Caco-2 (cell line): ENCODE measurements around the gene SPSB3. TPM values are rescaled to one million over a fixed set of nuclear protein-coding genes. Genes with fewer than 3 reads are reported as not detected.

ENCODE experiments used
- BruUV-seq: library from RNA; stranded (reverse); fragments of 400-500 nt; replicated peaks from 2 replicates; lab custom pipeline; 2021; lab: Mats Ljungman, UMichigan
- CTCF ChIA-PET: fragments of 300-600 bp; sonication (Branson Sonifier 250); formaldehyde crosslinking; loops from one replicate; lab custom pipeline; 2022; ENCODE audit warnings: antibody characterized with exemption; lab: Charles Lee
- POLR2A ChIA-PET: fragments of 300-600 bp; sonication (Branson Sonifier 250); formaldehyde crosslinking; loops from one replicate; lab custom pipeline; 2022; ENCODE audit warnings: antibody characterized with exemption; lab: Charles Lee
- DNase-seq, 2 experiments: peaks; one replicate each; pipeline versions ENCODE4 v3.0.0 to v3.0.0-alpha.2; 2020 to 2022
- H3K27me3 ChIP-seq: replicated peaks from 2 replicates; pipeline ENCODE4 v1.6.0; 2011; ENCODE audit warnings: low read length; ENCODE audit not compliant: control insufficient read depth, insufficient read depth
- H3K36me3 ChIP-seq: 2 replicates; pipeline ENCODE4 v1.5.1; 2011; ENCODE audit warnings: low read length; ENCODE audit not compliant: control insufficient read depth, insufficient read depth
- H3K4me1 ChIP-seq: fragments of 250-450 bp; sonication (Bioruptor Pico); 2 replicates; pipeline ENCODE4 v1.5.1; 2020; ENCODE audit warnings: mild to moderate bottlenecking
- H3K4me3 ChIP-seq: 2 replicates; pipeline ENCODE4 v1.5.1; 2011; ENCODE audit warnings: low read depth, mild to moderate bottlenecking, control low read depth, low read length
- H3K9me3 ChIP-seq: fragments of 250-450 bp; sonication (Bioruptor Pico); 2 replicates; pipeline ENCODE4 v1.5.1; 2020; ENCODE audit warnings: mild to moderate bottlenecking, moderate library complexity
- H3K27ac Mint-ChIP-seq: one replicate; pipeline ENCODE4 v1.8.0; 2022; ENCODE audit warnings: mixed read lengths; ENCODE audit not compliant: unreplicated experiment
- H3K27me3 Mint-ChIP-seq: one replicate; pipeline ENCODE4 v1.8.0; 2022; ENCODE audit warnings: mixed read lengths; ENCODE audit not compliant: insufficient read depth, unreplicated experiment
- H3K36me3 Mint-ChIP-seq: one replicate; pipeline ENCODE4 v1.8.0; 2022; ENCODE audit warnings: mild to moderate bottlenecking, mixed read lengths; ENCODE audit not compliant: insufficient read depth, unreplicated experiment
- H3K4me1 Mint-ChIP-seq: one replicate; pipeline ENCODE4 v1.8.0; 2022; ENCODE audit warnings: low read depth, mixed read lengths; ENCODE audit not compliant: unreplicated experiment
- H3K4me3 Mint-ChIP-seq: one replicate; pipeline ENCODE4 v1.8.0; 2022; ENCODE audit warnings: mild to moderate bottlenecking, moderate library complexity, mixed read lengths; ENCODE audit not compliant: unreplicated experiment
- H3K9me3 Mint-ChIP-seq: one replicate; pipeline ENCODE4 v1.8.0; 2022; ENCODE audit warnings: mixed read lengths; ENCODE audit not compliant: unreplicated experiment
- intact Hi-C: fragments of 100-400 bp; cut with micrococcal nuclease; formaldehyde crosslinking; loops from one replicate; pipeline ENCODE4 v1.10.0; 2022; ENCODE audit not compliant: unreplicated experiment
- total RNA-seq: library from RNA; stranded (reverse); gene quantifications from 2 replicates; pipeline ENCODE4 v1.2.3, GENCODE V29; 2022
- TF ChIP-seq, protein P1 (sequence below), 2 experiments: fragments of 200-600 bp in 1 of 2; IDR thresholded peaks; 1 replicate in 1 of 2; 2 replicates in 1 of 2; pipeline versions ENCODE4 v1.5.1 to v1.8.0; 2011 to 2022; ENCODE audit warnings: antibody characterized with exemption in 1 of 2, control low read depth in 1 of 2, inconsistent platforms in 1 of 2, low read depth in 1 of 2, low read length in 1 of 2, mild to moderate bottlenecking in 1 of 2, moderate library complexity in 1 of 2; ENCODE audit not compliant: insufficient read depth in 1 of 2, severe bottlenecking in 1 of 2, unreplicated experiment in 1 of 2

SPSB3 gene
- total RNA-seq, 1 experiment from 2014 or later, result 28.0 TPM

DNA sequence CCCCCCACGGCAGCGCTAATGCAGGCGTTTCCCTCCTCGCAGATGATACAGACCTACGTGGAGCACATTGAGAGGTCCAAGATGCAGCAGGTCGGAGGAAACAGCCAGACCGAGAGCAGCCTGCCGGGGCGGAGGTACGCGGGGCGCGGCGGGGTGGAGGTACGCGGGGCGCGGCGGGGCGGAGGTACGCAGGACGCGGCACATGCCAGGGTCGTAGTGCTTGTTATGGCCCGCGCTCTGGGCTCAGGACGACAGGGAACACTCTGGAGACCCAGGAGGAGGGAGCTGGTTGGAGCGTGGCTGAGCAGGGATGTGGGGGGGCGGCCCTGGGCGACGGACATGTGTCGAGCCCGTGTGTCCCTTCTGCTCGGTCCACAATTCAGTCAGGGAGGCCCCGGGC lies 52.9 kb downstream of the SPSB3 start:
- ChIA-PET POLR2A (no interaction called here), CTCF (interaction anchor here (1.2 kb wide), 1 partner anchor 24 kb away, joined by 4 read pairs; the partner anchor contains the start of gene MAPK8IP3)
- Histone ChIP-seq H3K9me3 (no peaks in the 10 kb centered on the region), H3K36me3 (no peaks in the 10 kb centered on the region; the same call in none of the 2 replicates), H3K27me3 (no peaks in the 10 kb centered on the region), H3K4me1 (no peaks in the 10 kb centered on the region), H3K4me3 (no peak overlapping the region)
- intact Hi-C loops, result no loop called here
- H3K9me3 Mint-ChIP-seq, result no peaks in the 10 kb centered on the region
- H3K4me1 Mint-ChIP-seq, result no peaks in the 10 kb centered on the region
- no peaks in the 10 kb centered on the region for H3K27me3 Mint-ChIP-seq
- DNase-seq, result no peak
- no peak overlapping the region for H3K4me3 Mint-ChIP-seq
- BruUV-seq, result no TSS peak
- TF ChIP-seq, protein P1, sequence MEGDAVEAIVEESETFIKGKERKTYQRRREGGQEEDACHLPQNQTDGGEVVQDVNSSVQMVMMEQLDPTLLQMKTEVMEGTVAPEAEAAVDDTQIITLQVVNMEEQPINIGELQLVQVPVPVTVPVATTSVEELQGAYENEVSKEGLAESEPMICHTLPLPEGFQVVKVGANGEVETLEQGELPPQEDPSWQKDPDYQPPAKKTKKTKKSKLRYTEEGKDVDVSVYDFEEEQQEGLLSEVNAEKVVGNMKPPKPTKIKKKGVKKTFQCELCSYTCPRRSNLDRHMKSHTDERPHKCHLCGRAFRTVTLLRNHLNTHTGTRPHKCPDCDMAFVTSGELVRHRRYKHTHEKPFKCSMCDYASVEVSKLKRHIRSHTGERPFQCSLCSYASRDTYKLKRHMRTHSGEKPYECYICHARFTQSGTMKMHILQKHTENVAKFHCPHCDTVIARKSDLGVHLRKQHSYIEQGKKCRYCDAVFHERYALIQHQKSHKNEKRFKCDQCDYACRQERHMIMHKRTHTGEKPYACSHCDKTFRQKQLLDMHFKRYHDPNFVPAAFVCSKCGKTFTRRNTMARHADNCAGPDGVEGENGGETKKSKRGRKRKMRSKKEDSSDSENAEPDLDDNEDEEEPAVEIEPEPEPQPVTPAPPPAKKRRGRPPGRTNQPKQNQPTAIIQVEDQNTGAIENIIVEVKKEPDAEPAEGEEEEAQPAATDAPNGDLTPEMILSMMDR (IDR thresholded peaks at IDR 0.05; ENCODE audit: insufficient read depth in 1 of 2, low read depth in 1 of 2, low read length in 1 of 2, severe bottlenecking in 1 of 2, unreplicated experiment in 1 of 2), result no peak
- H3K36me3 Mint-ChIP-seq, result peaks cover 23% of the 10 kb centered on the region
- H3K27ac Mint-ChIP-seq, result no peak overlapping the region

GRCh38 chr16:1729026-1729425 lies 53.3 kb downstream of the SPSB3 start:
- no peaks in the 10 kb centered on the region for H3K4me1 Mint-ChIP-seq

GRCh38 chr16:1727651-1728624 lies 54.4 kb downstream of the SPSB3 start:
- H3K9me3 Mint-ChIP-seq, result no peaks in the 10 kb centered on the region
- peaks cover 23% of the 10 kb centered on the region for H3K36me3 Mint-ChIP-seq
- Histone ChIP-seq H3K36me3 (no peaks in the 10 kb centered on the region; the same call in none of the 2 replicates), H3K4me3 (no peak overlapping the region), H3K27me3 (no peaks in the 10 kb centered on the region), H3K4me1 (no peaks in the 10 kb centered on the region), H3K9me3 (no peaks in the 10 kb centered on the region)
- H3K4me3 Mint-ChIP-seq, result no peak overlapping the region
- H3K4me1 Mint-ChIP-seq, result no peaks in the 10 kb centered on the region
- POLR2A ChIA-PET, result no interaction called here
- intact Hi-C loops, result no loop called here
- no peak overlapping the region for H3K27ac Mint-ChIP-seq
- BruUV-seq, result no TSS peak
- DNase-seq, result no peak
- CTCF ChIA-PET, result interaction anchor here (0.6 to 1.3 kb wide), 2 partner anchors 22 to 39 kb away, joined by 3 to 5 read pairs; partner anchors contain the start of gene MAPK8IP3
- TF ChIP-seq, protein P1 (IDR thresholded peaks at IDR 0.05; ENCODE audit: insufficient read depth in 1 of 2, low read depth in 1 of 2, low read length in 1 of 2, severe bottlenecking in 1 of 2, unreplicated experiment in 1 of 2), result no peak
- no peaks in the 10 kb centered on the region for H3K27me3 Mint-ChIP-seq

More at GRCh38 chr16:1729026-1729425, 53.3 kb downstream of the SPSB3 start:
- DNase-seq, result no peak
- Mint-ChIP-seq H3K27ac (no peak overlapping the region), H3K27me3 (no peaks in the 10 kb centered on the region), H3K4me3 (no peak overlapping the region), H3K9me3 (no peaks in the 10 kb centered on the region), H3K36me3 (peaks cover 23% of the 10 kb centered on the region)
- no peaks in the 10 kb centered on the region for H3K27me3 ChIP-seq
- CTCF ChIA-PET, result interaction anchor here (1.3 kb wide), 1 partner anchor 23 kb away, joined by 5 read pairs; the partner anchor contains the start of gene MAPK8IP3
- H3K36me3 ChIP-seq, result no peaks in the 10 kb centered on the region; the same call in none of the 2 replicates
- TF ChIP-seq, protein P1 (IDR thresholded peaks at IDR 0.05; ENCODE audit: insufficient read depth in 1 of 2, low read depth in 1 of 2, low read length in 1 of 2, severe bottlenecking in 1 of 2, unreplicated experiment in 1 of 2), result no peak
- no TSS peak for BruUV-seq
- POLR2A ChIA-PET, result no interaction called here
- H3K4me3 ChIP-seq, result no peak overlapping the region
- intact Hi-C loops, result no loop called here
- H3K9me3 ChIP-seq, result no peaks in the 10 kb centered on the region
- no peaks in the 10 kb centered on the region for H3K4me1 ChIP-seq
